ENCODE results near the gene ENOX1. TPM values are rescaled to one million over a fixed set of nuclear protein-coding genes. Genes with fewer than 3 reads are reported as not detected.

The ENOX1 gene
- total RNA-seq, 1 experiment from 2014 or later, result 0.35 TPM

- Histone ChIP-seq H3K9me3 (ENCODE audit: insufficient read depth, low read depth) (no peaks in the 10 kb centered on the region), H3K27me3 (ENCODE audit: insufficient read depth, low read depth) (no peaks in the 10 kb centered on the region), H3K36me3 (ENCODE audit: low read depth) (no peaks in the 10 kb centered on the region), H3F3A (ENCODE audit: insufficient read depth, low read depth) (no peaks in the 10 kb centered on the region), H3K79me2 (ENCODE audit: low read depth) (no peaks in the 10 kb centered on the region), H3K4me2 (no peak overlapping the region), H4K20me1 (ENCODE audit: insufficient read depth) (no peaks in the 10 kb centered on the region), H3K4me1 (replicated peaks; ENCODE audit: insufficient read depth) (no peaks in the 10 kb centered on the region), H3K9me2 (ENCODE audit: insufficient read depth) (no peaks in the 10 kb centered on the region), H3K27ac (no peak overlapping the region), H2AFZ (no peak overlapping the region), H3K4me3 (no peak overlapping the region)
- DNase-seq, result no peak
- ChIA-PET CTCF (no interaction called here), POLR2A (ENCODE audit: unreplicated experiment) (no interaction called here)
- no peak for TF ChIP-seq EZH2 (IDR thresholded peaks at IDR 0.05; ENCODE audit: low read depth)
- no TSS peak for BruUV-seq (replicated peaks)
- intact Hi-C loops (cut with micrococcal nuclease; ENCODE audit: unreplicated experiment), result no loop called here
These were observed 43.9 kb downstream of the ENOX1 start for GRCh38 chr13:43742911-43743310.

- Histone ChIP-seq H3K4me3 (no peak overlapping the region), H3K4me2 (no peak overlapping the region), H3K36me3 (ENCODE audit: low read depth) (no peaks in the 10 kb centered on the region), H3K27me3 (ENCODE audit: insufficient read depth, low read depth) (no peaks in the 10 kb centered on the region), H3K9me2 (ENCODE audit: insufficient read depth) (no peaks in the 10 kb centered on the region), H3K4me1 (replicated peaks; ENCODE audit: insufficient read depth) (no peaks in the 10 kb centered on the region), H3K79me2 (ENCODE audit: low read depth) (no peaks in the 10 kb centered on the region), H4K20me1 (ENCODE audit: insufficient read depth) (no peaks in the 10 kb centered on the region), H2AFZ (no peak overlapping the region), H3K9me3 (ENCODE audit: insufficient read depth, low read depth) (no peaks in the 10 kb centered on the region), H3K27ac (no peak overlapping the region), H3F3A (ENCODE audit: insufficient read depth, low read depth) (no peaks in the 10 kb centered on the region)
- ChIA-PET POLR2A (ENCODE audit: unreplicated experiment) (no interaction called here), CTCF (no interaction called here)
- no TSS peak for BruUV-seq (replicated peaks)
- DNase-seq, result no peak
- TF ChIP-seq EZH2 (IDR thresholded peaks at IDR 0.05; ENCODE audit: low read depth) (no peak), CTCF (conservative IDR thresholded peaks at IDR 0.05) (no peak)
- intact Hi-C loops (cut with micrococcal nuclease; ENCODE audit: unreplicated experiment), result no loop called here
These were observed 49.3 kb downstream of the ENOX1 start for GRCh38 chr13:43737392-43737923.

- Histone ChIP-seq H3K9me3 (ENCODE audit: insufficient read depth, low read depth) (no peaks in the 10 kb centered on the region), H3K4me3 (no peak overlapping the region), H3K9me2 (ENCODE audit: insufficient read depth) (no peaks in the 10 kb centered on the region), H3K4me2 (no peak overlapping the region), H2AFZ (no peak overlapping the region), H3K27me3 (ENCODE audit: insufficient read depth, low read depth) (no peaks in the 10 kb centered on the region), H3K4me1 (replicated peaks; ENCODE audit: insufficient read depth) (no peaks in the 10 kb centered on the region), H3K79me2 (ENCODE audit: low read depth) (no peaks in the 10 kb centered on the region), H4K20me1 (ENCODE audit: insufficient read depth) (no peaks in the 10 kb centered on the region), H3F3A (ENCODE audit: insufficient read depth, low read depth) (no peaks in the 10 kb centered on the region), H3K27ac (no peak overlapping the region), H3K36me3 (ENCODE audit: low read depth) (no peaks in the 10 kb centered on the region)
- intact Hi-C loops (cut with micrococcal nuclease; ENCODE audit: unreplicated experiment), result no loop called here
- CTCF ChIA-PET, result no interaction called here
- TF ChIP-seq CTCF (conservative IDR thresholded peaks at IDR 0.05) (no peak), EZH2 (IDR thresholded peaks at IDR 0.05; ENCODE audit: low read depth) (no peak)
- BruUV-seq (replicated peaks), result no TSS peak
- DNase-seq, result no peak
- POLR2A ChIA-PET (ENCODE audit: unreplicated experiment), result no interaction called here
These were observed 54.0 kb downstream of the ENOX1 start for GRCh38 chr13:43732726-43733125.

- Histone ChIP-seq H4K20me1 (ENCODE audit: insufficient read depth) (no peaks in the 10 kb centered on the region), H3K4me3 (no peak overlapping the region), H3K9me2 (ENCODE audit: insufficient read depth) (no peaks in the 10 kb centered on the region), H3K79me2 (ENCODE audit: low read depth) (no peaks in the 10 kb centered on the region), H3K9me3 (ENCODE audit: insufficient read depth, low read depth) (no peaks in the 10 kb centered on the region), H3K27me3 (ENCODE audit: insufficient read depth, low read depth) (no peaks in the 10 kb centered on the region), H3K4me1 (replicated peaks; ENCODE audit: insufficient read depth) (no peaks in the 10 kb centered on the region), H2AFZ (no peak overlapping the region), H3K27ac (no peak overlapping the region), H3F3A (ENCODE audit: insufficient read depth, low read depth) (no peaks in the 10 kb centered on the region), H3K36me3 (ENCODE audit: low read depth) (no peaks in the 10 kb centered on the region), H3K4me2 (no peak overlapping the region)
- ChIA-PET CTCF (interaction anchor here (0.7 kb wide), 1 partner anchor 585 kb away, joined by 4 read pairs; no protein-coding TSS in a partner anchor), POLR2A (ENCODE audit: unreplicated experiment) (no interaction called here)
- no peak for TF ChIP-seq CTCF (conservative IDR thresholded peaks at IDR 0.05)
- no peak for TF ChIP-seq EZH2 (IDR thresholded peaks at IDR 0.05; ENCODE audit: low read depth)
- no TSS peak for BruUV-seq (replicated peaks)
- DNase-seq, result no peak
- intact Hi-C loops (cut with micrococcal nuclease; ENCODE audit: unreplicated experiment), result no loop called here
These were observed 55.5 kb downstream of the ENOX1 start for GRCh38 chr13:43731296-43731695.
